Occipital lobe (tissue), 2 donors: ENCODE measurements around the gene ADRB2. TPM values are rescaled to one million over a fixed set of nuclear protein-coding genes. Genes with fewer than 3 reads are reported as not detected.
"Not testable (repeated sequence)": the region's sequence is repeated elsewhere in the genome, so short reads cannot be mapped to it uniquely, and the experiment has no call there.

Source experiments
- DNase-seq: peaks from one replicate; lab custom pipeline; 2025; lab: John Stamatoyannopoulos, UW
- total RNA-seq: library from RNA; depleted of rRNA; stranded (reverse); fragments of >200 nt; gene quantifications from one replicate; pipeline ENCODE4 v1.2.3, GENCODE V29; 2014

The ADRB2 gene
- total RNA-seq, 1 donor from 2014 or later, result 1.6 TPM

DNA sequence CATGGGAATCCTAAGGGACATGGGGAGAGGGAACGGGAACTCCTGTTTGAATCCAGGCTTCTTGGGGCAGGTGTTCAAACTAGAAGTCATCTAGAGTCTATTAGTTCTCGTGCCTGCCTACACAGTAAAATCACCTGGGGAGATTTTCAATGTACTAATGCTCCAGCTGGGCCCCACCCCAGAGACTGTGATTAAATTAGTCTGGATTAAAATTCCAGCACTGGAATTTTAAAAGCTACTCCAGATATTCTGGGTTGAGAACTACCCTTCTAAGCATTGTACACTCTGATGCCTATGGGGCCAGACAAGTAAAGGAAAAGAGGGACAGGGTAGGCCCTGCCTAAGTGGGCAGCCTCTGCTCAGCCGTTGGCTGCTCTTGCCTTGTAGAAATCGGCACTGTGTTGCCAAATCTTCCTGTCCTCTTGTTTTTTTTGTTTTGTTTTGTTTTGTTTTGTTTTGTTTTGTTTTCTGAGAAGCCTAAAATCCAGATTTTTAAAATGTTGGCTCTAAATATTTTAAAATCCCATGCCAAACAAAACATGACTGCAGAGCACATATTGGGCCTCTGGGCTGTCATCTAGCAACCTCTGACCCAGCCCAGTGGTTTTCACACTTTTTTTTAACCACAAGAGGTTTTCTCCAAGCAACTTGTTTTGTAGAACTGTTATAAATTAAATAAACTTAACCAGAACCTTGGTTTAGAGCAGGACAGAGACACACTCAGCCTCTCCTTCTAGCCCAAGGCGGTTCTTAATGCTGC, 29.0 kb downstream of the ADRB2 start:
- DNase-seq, result no peak

DNA sequence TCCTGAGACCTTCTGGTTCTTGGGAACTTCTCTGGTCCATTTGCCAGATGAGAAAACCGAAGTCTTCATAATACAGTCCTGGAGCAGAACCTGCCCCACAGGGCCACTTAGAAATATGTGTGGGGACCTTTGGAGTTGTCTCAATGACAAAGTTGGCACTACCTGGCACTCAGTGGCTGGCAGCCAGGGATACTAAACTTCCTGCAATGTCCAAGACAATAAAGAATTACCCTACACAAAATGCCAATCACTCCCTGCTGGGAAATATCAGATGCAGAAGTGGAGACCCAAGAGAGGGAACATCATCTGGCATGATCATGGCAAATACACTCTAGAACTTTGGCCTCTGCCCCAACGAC, 29.6 kb downstream of the ADRB2 start:
- DNase-seq, result no peak

DNA sequence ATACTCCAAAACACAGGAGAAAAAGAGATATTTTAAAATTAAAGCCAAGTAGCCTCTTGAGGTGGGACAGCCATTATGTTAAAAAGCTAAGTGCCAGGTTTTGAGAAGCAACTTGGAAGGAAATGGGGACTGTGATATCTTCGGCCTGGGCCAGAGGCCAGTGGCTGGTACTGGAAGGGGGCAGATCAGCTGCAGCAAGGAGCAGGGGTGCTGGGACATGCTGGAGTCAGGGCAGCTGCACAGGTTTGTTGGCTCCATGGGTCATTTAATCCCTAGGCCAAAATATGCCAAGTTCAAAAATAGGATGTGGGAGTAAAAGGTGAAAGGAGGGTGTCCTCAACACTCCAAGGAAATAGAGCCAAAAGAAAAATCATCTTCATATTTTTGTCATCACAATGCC, 30.0 kb downstream of the ADRB2 start:
- no peak for DNase-seq

DNA sequence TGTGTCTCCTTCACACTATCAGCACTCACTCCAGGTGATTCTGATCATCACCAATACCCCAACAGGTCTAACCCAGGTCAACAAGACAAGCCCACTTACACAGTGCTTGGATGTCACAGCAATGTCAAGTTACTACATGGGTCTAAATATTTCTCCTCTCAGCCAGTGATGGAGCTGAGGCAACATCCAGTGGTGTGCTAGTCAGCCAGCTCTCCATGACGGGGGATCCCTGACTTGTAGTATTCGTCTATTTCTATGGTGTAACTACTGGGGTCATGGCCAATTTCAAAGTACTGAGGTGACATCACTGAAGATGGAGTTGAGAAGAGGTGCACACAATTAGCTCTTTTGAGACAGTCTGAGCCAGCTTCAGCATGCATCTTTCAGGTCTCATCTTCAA, 31.1 kb downstream of the ADRB2 start:
- DNase-seq, result no peak

DNA sequence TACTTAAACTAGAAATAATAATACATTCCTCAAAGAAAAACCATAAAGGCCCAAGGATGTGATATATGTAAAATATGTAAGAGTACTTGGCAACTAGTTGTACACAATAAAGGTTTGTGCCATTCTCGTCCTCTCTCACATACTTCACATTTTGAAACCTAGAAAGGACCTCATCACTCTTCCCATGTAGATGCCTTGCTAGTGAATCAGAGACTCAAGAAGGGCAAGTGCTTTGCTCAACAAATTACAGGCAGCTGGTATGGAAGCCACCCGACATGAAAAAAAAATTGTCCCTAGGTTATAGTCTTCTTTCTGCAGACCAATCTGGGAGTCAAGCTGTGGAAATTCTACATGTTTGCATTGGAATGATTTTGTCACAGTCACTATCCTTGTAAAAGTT, 31.7 kb downstream of the ADRB2 start:
- no peak for DNase-seq

DNA sequence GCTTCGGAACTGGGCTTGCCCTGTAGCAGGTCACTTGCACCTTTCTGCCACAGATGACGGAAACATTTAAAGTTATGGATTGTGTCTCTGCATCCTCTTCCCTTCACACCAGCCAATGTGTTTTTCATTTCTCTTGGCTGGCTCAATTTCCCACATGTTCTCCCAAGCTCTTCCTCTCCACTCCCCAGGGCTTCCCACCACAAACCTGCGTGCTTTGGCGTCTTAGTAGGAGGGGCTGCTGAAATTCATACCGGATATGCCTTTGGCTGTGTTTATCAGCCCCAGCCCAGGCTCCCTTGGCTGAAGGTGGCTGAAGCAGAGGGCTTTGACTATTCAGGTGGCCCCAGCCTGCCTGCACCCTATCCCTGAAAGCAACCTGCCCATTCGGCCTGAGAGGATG, 32.1 kb downstream of the ADRB2 start:
- DNase-seq, result no peak

DNA sequence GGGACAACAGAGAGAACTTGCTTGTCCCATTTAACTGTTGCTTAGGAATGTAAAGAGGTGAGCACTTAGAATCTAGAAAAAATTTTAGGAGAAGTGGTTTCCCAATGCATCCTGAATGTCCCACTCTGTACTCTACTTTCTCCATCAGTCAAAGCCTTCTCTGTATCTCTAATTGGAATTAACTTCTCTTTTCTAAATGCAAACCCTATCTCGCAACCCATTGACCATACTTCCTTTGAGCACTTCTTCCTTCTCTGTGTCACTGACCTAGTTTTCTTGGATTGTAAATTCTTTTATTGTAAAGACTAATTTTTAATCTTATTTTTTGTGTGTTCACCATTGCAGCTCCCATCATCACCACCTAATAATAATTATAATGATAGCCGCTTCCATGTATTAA, 33.3 kb downstream of the ADRB2 start:
- DNase-seq, result no peak

DNA sequence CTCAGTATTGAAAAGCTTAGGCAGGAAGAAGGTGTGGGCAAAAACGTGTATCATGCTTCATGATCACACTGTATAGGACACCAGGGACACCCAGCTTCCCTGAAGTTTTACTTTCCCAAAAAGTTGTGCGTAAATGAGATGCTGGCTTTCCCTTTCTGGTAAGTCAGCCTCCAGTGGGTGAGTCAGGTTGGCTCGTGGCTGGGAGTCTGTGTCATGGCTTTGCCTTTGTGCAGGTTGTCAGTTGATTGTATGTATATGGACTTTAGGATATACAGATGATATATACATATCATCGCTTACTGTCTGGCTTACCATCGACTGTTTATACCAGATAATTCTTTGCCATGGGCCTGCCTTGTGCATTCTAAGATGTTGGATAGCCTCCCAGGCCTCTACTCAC, 34.2 kb downstream of the ADRB2 start:
- no peak for DNase-seq

DNA sequence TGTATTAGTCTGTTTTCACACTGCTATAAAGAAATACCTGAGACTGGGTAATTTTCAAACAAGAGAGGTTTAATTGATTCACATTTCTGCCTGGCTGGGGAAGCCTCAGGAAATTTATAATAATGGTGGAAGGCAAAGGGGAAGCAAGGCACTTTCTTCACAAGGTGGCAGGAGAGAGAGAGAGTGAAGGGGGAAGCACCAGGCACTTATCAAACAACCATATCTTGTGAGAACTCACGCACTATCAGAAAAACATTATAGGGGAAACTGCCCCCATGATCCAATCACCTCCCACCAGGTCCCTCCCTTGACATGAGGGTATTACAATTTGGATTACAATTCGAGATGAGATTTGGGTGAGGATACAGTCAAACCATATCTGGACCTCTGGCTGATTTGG, 34.7 kb downstream of the ADRB2 start:
- DNase-seq, result no peak

DNA sequence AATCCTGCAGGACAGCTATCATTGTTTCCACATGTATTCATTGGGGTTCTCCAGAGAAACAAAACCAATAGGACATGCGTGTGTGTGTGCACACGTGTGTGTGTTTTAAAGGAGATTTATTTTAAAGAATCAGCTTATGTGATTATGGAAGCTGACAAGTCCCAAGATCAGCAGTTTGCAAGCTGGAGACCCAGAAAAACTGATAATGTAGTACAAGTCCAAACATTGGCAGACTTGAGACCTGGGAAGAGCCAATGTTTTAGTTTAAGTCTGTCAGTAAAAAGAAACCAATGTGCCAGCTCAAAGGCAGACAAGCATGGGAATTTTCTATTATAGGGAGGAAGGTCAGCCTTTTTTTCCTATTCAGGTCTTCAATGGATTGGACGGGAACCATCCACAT, 35.3 kb downstream of the ADRB2 start:
- DNase-seq, result no peak

DNA sequence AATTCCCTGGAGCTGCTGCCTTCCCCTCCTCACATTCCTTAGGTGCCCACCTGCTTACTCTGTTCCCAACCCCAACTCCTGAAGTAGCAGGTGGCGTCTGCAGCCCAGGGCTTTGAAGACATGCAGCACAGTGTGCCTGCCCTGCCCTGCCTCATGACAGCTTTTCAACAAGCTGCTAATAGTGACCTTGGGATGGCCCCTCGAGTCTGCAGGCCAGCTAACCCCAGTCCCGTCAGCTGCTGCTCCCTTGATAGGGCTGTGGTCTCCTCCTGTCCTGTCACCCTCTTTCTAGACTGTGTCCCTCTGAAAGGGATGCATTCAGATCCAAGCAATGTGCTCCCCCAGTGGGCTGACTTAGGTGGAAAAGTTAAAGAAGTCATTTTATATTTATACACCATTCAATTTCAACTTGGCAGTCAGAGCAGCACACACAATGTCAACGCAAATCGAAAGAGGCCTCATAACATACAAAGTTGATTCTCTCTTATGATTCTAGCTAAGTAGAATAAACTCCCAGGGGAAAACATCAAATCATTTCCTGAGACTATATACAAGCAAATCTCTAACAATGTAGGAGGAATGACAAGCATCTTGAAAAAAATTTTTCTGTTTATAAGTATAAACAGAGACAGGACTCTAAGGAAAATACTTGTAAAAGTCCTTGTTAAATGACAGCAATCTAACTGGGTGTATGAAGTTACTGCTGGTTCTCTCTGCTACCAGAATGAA, 37.9 kb downstream of the ADRB2 start:
- no peak for DNase-seq

DNA sequence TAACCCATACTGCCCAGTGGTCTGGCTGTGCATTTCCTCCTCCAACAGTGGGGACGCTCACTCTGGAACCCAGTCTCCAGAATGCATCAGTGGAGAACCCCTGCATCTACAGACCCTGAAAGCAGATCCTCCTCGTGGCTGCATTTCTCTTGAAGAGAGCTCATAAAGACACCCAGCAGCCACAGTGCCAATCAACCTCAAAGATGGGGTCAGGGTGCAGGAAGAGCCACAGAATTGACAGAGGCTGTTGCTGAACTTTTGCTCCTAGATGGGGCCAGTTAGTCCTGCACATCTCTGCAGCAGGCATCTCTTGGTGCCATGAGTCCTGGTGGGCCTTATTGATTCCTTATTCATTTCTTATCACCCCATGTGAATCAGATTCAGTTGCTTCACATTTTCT, 39.6 kb downstream of the ADRB2 start:
- no peak for DNase-seq

DNA sequence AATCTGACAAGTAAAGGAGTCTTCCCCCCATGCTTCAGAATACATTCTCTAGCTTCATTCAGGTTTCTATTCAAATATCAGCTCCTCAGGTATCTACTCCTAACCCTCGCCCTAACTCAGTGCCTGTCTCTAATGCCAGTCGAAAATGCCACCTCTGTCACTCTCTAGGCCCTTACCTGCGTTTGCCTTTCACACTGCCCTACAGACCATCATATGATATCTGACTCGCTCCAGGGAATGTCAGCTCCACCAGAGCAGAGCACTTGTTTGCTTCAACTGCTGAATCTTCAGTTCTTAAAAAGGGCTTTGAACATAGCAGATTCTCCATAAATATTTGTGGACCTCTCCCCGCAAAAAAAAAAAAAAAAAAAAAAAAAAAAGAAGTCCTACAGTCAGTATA, 46.7 kb downstream of the ADRB2 start:
- DNase-seq, result no peak

DNA sequence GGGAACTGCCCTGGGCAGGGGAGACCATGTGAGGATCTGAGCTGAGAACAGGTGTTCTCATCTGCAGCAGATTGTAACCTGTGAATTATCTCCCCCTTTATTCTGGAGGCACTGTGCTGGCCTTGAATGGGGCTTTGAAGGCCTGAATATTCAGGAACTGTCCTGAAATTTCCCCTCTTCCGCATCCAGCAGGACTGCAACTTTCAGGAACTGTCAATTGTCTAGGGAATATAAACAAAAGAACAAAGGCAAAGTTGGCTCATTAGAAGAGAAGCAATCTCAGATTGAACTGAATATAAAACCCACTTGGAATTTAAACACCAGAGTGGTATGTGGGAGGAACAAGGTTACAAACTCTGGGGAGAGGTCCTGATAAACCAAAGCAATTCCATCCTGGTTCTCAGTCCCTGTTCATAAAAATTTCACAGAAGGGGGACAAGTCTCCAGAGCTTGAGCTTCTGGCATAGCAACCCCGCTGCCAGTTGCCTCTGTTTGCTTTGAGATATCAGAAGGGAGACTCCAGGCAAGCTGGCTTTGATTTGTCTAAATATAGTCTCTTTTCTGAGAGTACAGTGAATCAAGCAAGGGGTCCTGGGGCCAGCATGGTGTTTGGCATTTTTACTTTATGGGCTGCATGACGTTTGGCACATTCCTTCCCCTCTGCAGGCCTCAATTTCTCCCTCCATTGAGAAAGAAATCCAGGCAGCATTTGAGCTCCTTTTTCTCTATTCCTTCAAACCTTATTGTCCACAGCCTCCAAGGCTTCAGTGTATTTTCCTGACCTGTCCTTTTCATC, 47.5 kb downstream of the ADRB2 start:
- DNase-seq, result no peak

DNA sequence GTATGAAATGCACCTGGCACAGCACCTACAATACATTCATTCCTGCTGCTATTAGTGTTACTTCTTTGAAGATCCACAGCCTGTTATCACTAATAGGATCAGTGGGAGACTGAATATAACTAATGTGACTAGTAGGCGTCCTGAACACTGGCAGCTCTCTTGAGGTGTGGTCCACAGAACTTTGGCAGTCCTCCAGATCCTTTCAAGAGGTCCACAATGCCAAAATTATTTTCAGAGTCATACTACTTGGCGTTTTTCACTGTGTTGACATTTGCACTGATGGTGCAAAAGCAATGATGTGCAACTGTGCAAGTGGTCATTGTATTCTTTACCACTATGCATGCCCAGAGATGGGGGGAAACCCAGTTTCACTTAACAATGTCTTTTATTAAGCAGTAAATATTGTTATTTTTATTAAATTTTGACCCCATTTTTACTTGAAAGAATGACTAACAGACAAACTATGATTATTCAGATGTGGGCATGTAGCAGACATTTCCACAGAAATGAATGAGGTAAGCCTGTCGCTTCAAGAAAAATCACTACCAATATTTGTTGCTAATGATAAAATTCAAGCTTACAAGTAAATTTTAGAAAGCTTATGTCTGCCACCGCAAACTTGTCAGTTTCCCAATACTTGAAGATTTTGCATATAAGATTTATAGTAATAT, 48.9 kb downstream of the ADRB2 start:
- DNase-seq, result no peak

DNA sequence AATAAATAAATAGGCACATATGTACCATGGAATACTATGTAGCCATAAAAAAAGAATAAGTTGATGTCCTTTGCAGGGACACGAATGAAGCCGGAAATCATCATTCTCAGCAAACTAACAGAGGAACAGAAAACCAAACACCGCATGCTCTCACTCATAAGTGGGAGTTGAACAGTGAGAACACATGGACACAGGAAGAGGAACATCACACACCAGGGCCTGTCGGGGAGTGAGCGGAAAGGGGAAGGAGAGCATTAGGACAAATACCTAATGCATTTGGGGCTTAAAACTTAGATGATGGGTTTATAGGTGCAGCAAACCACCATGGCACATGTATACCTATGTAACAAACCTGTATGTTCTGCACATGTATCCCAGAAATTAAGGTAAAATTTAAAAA, 51.0 kb downstream of the ADRB2 start:
- DNase-seq, result not testable (repeated sequence)

Other genes starting within 250 kb of the ADRB2 start
- gene HTR4, start 172.1 kb upstream of the ADRB2 start, total RNA-seq, result 0.16 TPM
- gene SH3TC2, start 236.5 kb downstream of the ADRB2 start, total RNA-seq, result 1.6 TPM